Stimulated activated CD4-positive, alpha-beta T cell treated with anti-CD3 and anti-CD28 coated beads, TNF-alpha, amount 100 ng/mL, for 4 hours (primary cell): ENCODE measurements around the gene FSTL4.
"Not testable (repeated sequence)": the region's sequence is repeated elsewhere in the genome, so short reads cannot be mapped to it uniquely, and the experiment has no call there.

Experiments used
- DNase-seq, 3 experiments: peaks; one replicate each; pipeline ENCODE4 v3.0.0-alpha.2; 2020; ENCODE audit warnings: low read depth in 3 of 3

FSTL4 gene

DNA sequence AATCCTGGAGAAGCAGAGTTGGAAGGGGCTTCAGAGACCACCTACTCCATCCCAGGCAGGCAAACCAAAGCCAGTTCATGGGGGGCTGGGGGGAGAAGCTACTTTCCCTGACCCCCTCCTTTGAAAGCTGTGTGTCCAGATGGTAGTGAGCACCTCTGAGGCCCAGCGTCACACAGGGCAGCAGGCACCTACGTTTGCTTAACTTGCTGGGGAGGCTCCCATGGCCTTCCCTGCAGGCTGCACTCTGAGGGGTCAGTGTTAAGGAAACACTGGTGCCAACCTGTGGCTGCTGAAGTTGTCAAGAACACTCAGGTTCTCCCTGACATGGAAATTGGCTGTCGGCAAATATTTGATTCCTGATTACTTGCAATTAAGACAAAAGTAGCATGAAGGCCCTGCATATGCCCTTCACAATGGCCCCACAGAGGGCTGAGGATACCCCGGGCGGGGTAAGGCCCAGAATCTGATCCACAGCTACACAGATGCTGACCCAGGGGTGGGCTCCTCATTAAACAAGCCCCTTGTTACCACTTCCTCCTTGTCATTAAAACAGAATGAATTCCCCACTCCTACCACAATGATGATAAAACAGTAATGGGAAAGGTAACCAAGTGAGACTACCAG, 208.5 kb downstream of the FSTL4 start:
- DNase-seq, result no peak

DNA sequence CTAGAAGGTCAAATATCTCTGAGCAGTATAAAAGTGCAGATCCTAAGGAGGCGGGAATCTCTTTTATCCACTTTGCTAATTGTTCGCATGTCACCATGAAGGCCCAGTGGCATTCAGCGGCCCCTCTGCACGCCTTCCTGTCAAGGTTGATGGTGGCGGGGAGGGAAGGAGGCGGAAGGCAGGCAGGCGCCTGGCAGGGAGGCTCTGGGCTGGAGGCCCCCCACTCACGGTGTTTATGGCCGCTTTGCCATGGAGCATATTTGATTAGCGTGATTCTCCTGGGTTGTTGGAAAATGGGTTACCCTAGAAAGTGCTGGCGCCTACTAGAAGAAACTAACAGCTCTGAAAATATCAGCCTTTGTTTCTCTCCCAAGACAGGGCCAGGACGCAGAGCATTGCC, 209.6 kb downstream of the FSTL4 start:
- no peak for DNase-seq

DNA sequence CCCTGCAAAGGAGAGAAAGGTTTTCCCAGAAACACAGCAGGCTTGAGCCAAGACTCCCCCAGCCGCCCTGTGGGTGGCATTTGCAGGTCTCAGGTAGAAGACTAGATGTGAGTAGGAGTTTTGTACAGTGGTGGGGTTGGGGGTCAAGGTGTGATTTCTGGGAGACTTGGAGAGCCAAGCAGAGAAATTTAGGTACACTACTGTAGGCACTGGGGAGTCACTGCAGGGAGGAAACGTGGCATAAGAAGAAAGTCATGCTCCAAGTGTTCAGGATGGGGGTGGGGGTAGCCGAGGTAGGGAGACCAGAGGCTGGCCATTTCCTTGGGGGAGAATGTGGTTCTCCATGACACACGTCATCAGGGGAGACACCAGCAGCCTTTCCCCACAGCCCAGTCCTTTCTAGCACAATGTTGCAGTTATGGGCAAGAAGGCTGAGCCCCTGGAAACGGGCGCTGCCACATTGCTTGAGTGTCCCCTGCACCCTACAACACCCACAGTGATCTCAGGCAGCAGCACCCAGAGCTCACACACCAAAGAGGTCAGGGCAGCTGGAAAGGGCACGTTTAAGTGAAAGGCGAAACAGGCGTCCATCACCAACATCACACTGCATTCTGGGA, 210.5 kb downstream of the FSTL4 start:
- no peak for DNase-seq

DNA sequence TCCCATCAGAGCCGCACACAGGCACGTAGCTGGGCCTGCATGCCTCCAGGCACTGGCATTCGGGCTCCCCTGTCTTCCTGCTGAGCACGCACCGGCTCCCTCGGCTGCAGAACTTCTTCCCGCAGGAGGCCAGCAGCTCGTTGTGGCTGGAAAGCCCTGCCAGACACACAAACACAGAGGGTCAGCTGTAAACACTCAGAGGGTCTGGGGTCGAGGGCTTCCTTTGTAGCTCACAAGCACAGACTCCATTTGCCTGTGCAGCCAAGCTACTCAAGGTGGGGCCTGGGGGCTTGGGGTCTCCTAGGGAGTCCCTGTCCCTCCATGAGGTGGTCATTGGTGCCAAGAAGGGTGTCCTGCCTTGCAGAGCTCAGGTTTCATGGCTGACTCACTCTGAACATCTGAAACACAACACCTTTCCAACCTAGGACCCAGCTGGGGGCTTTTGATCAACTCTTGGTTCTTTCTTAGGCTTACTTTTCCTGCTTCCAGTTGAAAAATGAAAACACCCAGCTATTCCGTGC, 211.4 kb downstream of the FSTL4 start:
- no peak for DNase-seq

DNA sequence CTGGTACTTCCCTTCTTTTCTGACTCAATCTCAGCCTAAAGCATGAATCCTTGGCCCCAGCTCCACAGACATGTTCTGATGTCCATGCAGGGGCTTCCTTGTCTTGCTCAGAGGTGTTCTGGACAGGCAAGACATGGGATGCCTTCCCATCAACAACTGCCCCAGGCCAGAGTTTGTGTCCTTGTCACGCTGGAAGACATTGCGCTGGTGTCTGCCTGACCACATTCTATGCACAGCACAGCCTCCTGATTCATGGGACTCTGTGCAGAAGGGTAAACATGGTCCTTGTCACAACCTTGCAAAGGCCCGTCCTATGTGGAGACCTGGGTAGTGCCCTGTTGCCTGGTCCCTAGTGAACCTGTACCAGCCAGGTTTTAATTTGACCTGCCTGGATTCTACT, 212.2 kb downstream of the FSTL4 start:
- DNase-seq, result no peak

DNA sequence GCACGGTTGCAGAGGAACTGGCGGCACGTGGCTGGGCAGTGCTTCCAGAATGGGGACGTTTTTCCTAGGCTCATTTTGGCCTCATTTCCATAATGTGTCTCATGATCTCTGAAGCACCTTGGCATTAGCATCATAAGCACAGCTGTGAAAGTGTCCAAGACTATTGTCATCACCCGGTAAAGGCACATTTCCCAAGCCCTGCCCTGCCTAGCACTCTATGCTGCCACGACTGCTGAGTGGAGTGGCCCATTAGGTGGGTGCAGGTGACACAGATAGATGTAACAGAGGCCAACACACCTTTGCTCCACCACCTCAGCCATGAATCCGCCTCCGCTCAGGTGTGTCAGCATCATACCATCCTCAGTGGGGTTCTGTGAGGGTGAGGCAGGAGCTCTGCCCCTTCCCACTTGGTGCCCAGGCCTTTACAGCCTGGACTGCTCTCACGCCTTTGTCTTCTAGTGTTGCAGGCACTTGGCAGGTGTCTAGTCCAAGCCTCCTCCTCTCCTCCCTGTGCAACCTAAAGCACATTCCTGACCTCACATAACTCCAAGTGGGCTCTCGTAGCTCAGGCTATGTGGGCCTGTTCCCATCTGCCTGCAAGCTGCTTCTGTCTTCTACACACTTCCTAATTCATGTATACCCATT, 213.0 kb downstream of the FSTL4 start:
- no peak for DNase-seq

DNA sequence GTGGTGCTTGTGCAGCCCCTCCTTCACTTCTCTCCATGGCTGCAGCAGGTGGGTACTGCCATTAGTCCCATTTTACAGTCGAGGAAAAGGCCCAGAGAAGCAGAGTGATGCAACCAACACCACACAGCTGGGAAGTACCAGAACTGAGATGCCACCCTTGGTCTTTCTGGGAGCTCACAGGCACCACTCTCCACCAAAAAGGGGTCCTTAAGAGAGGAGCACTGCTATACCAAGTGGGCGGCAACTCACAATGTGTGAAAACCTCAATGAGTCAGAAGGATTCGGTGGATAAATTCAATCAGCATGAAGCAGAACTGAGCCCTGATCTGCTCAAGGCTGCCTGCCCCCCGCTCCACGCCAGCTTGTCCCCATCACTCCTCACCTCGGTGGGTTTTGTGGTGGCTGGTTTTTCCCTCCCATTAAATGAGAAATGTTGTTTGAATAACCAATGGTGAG, 213.7 kb downstream of the FSTL4 start:
- no peak for DNase-seq

DNA sequence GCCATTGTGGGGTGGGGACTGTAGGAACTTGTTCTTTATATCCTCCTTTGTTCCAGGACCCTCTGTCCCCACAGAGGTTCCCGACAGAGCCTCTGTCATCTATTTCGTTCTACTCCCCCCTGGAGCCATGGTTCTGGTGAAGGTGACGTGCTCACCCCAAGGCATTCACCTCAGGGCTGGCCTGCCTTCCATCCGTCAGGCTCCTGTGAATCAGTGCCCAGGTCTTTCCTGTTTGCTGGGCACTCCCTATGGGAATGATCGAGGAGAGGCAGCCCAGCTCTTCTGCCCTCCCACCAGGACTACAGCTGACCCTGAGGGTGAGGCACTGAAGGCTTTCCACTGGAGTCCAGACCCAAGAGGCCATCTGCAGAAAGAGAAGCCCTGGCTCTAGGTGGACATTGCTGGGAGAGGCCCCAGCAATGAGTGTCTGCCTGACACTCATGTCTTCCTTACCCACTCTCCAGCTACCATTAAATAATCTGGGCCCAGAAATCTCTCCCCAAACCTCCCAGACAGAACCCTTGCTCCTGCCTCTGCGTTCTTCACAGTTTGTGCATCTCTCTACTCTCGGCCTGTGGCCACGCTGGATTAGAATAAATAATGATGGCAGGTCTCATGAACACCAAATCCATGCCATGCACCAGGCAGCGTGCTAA, 214.2 kb downstream of the FSTL4 start:
- DNase-seq, result no peak

DNA sequence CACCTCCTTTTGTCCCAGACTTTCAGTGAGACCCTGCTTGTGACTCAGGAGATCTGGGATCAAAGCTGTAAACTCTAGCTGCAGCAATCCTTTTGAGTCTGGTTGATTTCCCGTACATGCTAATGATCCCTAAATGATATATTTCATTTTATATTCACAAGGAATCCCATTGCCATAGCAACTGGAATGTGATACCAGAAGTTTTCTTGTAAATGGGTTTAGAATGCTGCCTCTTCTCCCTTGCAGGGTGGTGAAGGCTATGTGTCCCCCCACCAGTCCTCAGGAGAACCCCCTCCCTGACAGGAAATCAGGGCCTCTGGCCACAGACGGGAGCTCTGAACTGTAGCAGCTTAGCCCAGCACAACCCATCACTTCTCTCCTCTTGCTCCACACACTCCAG, 215.0 kb downstream of the FSTL4 start:
- DNase-seq, result no peak

DNA sequence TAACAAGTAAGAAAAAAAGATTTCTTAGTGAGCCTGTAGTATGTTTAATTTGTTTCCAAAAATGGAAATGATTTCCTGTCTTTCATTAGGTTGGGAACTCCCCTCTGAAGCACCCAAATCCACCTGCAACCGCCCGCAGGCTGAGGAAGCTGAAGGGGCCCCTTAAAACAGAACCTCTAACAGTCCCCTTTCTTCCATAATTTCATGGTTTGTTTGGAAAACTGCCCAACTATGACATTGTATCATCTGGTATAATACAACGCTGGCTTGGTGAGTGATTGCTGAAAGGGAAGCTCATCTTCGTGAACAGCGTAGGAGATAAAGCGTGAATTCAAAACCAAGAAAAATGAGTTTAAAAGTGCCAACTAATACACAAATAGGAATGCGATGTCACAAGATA, 215.5 kb downstream of the FSTL4 start:
- no peak for DNase-seq

DNA sequence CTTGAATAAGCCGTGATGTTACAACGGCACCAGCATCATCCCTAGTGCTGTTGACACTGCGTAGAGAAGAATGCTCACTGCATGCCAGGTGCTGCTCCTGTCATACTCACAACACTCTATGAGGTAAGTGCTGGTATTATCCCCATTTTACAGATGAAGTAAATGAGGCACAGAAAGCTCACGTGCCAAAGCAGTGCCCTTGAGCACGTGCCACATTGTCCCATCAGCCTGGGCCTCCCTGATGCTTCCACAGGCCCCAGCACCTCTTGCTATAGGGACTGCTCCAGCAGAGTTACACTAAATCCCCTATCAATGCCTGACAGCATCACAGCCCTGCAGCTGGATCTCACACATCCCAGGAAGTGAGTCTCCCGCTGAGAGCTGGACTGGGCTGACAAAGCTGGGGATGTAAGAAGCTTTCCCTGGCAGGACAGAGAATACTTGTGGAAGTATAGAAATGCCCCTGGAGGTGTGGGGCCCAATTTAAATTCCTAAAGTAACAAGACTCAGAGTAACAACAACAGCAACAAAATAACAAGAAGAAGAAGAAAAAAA, 216.1 kb downstream of the FSTL4 start:
- DNase-seq, result no peak

DNA sequence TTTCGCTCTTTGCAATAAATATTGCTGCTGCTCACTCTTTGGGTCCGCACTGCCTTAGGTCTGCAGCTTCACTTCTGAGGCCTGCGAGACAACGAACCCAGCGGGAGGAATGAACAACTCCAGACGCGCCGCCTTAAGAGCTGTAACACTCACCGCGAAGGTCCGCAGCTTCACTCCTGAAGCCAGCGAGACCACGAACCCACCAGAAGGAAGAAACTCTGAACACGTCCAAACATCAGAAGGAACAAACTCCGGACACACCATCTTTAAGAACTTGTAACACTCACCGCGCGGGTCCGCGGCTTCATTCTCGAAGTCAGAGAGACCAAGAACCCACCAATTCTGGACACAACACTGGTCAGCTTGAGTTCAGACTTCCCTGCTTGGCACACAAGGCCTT, 217.1 kb downstream of the FSTL4 start:
- not testable (repeated sequence) for DNase-seq

DNA sequence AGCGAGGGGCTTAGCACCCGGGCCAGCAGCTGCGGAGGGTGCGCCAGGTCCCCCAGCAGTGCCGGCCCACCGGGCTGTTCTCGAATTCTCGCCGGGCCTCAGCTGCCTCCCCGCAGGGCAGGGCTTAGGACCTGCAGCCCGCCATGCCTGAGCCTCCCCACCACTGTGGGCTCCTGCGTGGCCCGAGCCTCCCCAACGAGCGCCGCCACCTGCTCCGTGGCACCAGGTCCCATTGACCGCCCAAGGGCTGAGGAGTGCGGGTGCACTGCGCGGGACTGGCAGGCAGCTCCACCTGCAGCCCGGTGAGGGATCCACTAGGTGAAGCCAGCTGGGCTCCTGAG, 217.9 kb downstream of the FSTL4 start:
- not testable (repeated sequence) for DNase-seq

DNA sequence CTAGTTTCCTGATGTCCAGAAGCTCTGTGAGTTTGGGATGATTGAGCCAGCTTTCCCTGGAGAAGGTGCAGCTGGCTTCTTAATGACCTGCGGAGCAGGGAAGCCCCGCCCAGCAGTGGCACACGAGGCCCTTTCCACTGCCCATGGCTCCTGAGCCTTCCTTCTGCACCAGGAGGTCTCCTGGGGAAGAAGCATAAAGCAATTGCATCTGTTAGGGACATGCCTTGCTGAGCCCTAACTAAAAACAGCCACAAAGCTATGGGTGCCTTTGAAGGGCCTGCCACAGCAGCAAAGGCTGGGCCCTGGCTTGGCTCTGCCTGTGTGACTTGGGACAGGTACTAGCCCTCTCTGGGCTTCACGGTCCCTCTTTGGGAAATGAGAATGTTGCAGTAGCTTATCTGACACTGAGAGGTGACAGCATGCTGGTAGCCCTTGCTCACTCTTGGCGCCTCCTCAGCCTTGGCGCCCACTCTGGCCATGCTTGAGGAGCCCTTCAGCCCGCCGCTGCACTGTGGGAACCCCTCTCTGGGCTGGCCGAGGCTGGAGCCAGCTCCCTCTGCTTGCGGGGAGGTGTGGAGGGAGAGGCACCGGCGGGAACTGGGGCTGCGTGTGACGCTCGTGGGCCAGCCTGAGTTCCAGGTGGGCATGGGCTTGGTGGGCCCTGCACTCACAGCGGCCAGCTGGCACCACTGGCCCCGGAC, 218.4 kb downstream of the FSTL4 start:
- DNase-seq, result no peak

DNA sequence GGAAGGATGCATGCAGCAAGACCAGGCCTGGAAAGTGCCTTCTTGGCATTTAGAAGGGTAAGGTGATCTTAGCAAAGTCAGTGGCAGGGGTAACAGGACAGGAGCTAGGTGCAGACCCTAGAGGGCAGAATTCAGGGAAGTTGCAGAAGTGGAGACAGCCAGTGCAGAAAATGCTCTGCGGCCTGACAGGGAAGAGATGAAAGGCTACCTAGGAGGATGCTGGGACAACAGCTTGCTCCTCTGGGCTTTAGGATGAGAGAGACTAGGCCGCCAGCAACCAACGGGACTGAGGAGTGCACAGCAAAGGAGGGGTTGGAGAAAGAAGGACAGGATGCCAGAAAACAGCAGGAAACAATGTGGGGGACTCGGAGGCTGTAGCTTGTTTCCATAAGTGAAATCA, 219.9 kb downstream of the FSTL4 start:
- DNase-seq, result no peak

DNA sequence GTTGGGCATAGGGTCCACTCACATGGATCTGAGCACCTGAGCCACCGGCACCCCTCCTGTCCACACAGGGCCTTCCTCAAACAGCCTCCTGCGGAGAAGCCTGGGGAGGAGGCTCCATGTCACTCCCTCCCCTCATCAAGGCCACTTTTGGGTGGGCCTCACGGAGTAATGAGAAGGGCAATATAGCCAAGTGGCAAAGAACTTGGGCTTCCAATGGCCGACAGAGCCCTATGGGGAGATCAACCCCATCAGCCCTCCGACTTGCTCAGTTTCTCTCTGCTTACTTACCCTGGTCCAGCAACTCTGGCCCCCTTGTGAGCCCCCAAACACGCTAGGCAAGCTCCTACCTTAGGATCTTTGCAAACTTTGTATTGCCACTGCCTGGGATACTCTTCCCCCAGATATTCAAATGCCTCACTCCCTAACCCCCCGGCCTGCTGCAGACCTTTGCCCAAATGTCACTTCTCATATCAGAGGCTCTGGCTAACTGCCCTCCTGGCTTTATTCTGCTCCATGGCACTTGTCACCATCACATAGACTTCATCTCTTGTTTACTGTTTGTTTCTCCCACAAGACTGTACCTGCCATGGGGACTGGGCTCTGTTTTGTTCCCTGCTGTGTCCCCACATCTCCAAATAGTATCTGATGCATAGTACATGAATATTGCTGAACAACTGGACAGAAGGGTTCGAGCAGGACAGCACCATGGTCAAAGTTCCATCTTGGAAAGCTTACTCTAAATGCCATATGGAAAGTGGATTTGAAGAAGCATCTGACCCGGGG, 220.8 kb downstream of the FSTL4 start:
- DNase-seq, result no peak

DNA sequence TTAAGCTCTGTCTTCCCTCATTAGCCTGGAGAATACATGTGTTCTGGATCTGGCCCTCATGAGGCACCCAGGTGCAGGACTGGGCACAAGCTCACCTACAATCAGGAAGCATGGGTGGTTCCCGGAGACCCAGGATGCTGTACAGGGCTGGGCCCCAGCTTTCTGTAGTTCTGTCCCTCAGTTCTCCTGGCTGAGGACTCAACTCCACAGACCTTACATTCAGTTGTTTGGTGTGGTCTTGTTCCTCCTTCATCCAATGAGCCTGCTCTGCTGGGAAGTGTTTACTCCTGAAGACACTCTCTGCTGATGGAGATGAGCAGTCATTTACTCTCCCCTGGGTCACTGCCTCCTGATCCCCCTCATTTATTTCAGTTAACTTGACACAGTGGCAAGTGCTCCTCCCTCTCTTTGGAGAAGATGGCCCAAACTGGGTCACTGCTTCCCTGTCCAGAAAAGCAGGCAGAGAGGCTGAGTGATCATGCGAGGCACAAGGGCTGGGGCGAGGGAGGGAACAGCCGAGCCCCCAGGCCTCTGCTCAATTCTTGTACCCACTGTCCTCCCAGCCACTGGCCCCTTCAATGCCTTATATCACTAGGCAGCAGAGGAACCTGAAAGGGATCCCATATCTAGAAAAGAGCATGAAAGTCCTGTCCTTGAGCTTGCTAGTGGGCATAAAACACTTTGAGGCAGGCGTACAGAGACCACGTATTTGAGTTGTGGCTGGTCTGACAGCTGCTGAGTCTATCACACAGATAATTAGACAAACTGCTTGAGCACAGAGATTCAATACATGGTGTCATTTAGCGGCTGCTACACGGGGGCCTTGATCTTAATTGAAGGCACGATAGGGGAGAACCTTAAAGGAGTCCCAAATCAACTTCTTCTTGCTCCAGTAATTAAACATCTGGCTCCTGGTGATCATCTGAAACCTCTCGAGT, 221.7 kb downstream of the FSTL4 start:
- no peak for DNase-seq

DNA sequence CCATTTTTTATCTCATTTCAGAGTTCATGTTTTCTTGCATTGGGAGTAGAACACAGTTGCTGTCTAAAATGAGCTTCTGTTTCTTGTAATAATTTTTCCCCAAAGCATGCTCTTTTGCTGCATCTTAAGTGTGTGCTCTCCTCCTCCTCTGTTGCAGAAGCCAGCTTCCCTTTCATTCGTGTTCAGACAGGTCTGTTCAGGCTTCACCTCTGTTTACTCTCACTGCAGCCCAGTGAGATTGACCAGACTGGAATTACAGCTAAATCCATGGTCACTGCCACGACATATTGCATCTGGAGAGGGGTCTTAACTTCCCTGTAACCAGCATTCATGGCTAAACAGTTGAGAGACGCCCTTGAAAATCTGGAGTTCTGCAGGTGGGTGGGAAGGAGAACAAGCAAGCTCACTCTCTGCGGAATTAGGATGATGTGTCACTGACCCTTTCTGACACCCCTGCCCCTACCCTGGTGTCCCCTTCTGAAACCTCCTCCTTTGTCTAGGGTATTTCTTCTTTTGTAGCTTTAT, 223.2 kb downstream of the FSTL4 start:
- DNase-seq, result no peak

DNA sequence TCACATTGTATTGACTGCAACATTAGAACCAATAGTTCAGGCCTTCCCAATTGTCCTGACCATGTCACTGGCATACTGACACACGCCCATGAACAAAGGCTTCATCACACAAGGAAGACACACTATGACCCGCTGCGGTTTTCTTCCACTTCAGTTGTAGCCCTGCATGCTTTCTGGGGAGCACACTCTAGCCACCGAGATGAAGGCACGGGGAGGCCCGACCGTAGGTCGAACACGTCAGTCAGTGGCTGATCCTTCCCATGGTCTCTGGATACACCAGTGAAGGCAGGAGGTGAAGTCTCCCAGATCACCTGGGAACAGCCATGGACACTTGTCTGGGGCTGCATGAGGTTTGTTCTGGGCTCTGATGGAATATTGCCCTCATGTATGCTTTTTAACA, 224.7 kb downstream of the FSTL4 start:
- no peak for DNase-seq

DNA sequence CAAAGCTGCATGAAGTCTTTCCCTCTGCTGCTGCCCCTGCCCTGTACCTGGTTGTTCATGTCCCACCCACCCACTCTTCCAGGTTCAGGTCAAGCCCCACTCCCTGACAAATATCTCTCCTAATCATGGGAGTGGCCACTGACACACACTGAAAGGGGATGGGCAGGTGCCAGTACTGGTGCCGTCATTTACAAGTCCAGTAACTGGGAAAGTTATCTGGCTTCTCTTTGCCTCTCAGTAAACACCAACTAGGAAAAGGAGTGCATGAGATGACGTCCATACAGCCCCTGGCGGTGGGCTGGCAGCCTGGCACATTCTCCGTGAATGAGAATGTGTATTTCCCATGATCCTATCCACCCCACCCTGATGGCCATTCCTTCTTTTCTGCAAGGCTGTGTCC, 225.2 kb downstream of the FSTL4 start:
- DNase-seq, result no peak
